ENCODE data around the gene APC2.
A peak's percentile ranks its signal among the peaks of the same experiment; 100 is the strongest.

The APC2 gene

GRCh38 chr19:1447504-1447903 lies 2.4 kb upstream of the APC2 start:
- DNase-seq, result no peak

GRCh38 chr19:1447944-1448343 lies 2.0 kb upstream of the APC2 start:
- no peak for DNase-seq

GRCh38 chr19:1450735-1451731 lies 1.1 kb downstream of the APC2 start:
- no peak for DNase-seq

GRCh38 chr19:1451916-1452801 lies 2.2 kb downstream of the APC2 start:
- no peak for DNase-seq

GRCh38 chr19:1452802-1453524 lies 3.0 kb downstream of the APC2 start:
- no peak for DNase-seq

- no peak for DNase-seq
These were observed 3.8 kb downstream of the APC2 start for GRCh38 chr19:1453525-1454364.

- DNase-seq, result peak; percentile 59
These were observed 5.0 kb downstream of the APC2 start for GRCh38 chr19:1455002-1455335.

GRCh38 chr19:1455336-1456120 lies 5.6 kb downstream of the APC2 start:
- peak; percentile 87 for DNase-seq

- DNase-seq, result no peak
These were observed 6.4 kb downstream of the APC2 start for GRCh38 chr19:1456121-1456900.

GRCh38 chr19:1457031-1457739 lies 7.3 kb downstream of the APC2 start:
- no peak for DNase-seq

- DNase-seq, result no peak
These were observed 8.0 kb downstream of the APC2 start for GRCh38 chr19:1457892-1458291.

GRCh38 chr19:1459479-1459878 lies 9.6 kb downstream of the APC2 start:
- DNase-seq, result no peak

GRCh38 chr19:1460033-1460995 lies 10.4 kb downstream of the APC2 start:
- no peak for DNase-seq

- DNase-seq, result no peak
These were observed 11.9 kb downstream of the APC2 start for GRCh38 chr19:1461862-1462261.

- DNase-seq, result peak; percentile 61
These were observed 15.5 kb downstream of the APC2 start for GRCh38 chr19:1465191-1466016.

GRCh38 chr19:1466018-1466460 lies 16.1 kb downstream of the APC2 start:
- DNase-seq, result no peak

- DNase-seq, result no peak
These were observed 16.7 kb downstream of the APC2 start for GRCh38 chr19:1466461-1467214.

Measured in hematopoietic multipotent progenitor cell treated with erythropoietin and hydrocortisone succinate and interleukin-3 and kit ligand, for 8 days (in vitro differentiated cells).